NCI-H774 (cell line): ENCODE results near the gene CLEC1A.

Source experiments
- DNase-seq: peaks from one replicate; lab custom pipeline; 2025; lab: John Stamatoyannopoulos, UW

The CLEC1A gene

DNA sequence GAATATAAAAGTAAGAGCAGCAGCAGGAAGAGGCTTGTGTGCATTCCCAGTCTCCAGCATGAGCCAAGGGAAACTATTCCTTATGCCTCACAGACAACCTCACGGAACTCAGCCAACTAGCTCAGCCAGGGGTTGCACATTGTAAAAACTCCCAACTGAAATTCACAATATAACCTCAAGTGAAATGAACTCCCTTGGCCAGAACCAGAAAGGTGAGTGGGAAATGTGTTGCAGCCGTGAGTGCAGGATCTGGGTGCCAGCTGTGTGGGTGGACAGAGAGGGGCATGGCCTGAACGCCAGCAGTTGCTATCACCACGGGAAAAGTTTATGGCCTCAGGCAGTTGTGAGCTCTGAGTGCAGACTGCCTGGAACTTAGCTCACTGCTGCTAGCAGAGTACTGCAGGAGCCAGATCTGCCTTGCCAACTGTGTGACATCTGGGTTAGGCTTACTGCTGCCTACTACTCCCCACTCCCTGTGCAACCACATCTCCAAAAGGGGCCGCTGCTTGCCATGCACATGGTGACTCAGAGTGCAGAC, 2.3 kb upstream of the CLEC1A start:
- DNase-seq = no peak

GRCh38 chr12:10097521-10097920, 1.3 kb downstream of the CLEC1A start:
- no peak for DNase-seq

DNA sequence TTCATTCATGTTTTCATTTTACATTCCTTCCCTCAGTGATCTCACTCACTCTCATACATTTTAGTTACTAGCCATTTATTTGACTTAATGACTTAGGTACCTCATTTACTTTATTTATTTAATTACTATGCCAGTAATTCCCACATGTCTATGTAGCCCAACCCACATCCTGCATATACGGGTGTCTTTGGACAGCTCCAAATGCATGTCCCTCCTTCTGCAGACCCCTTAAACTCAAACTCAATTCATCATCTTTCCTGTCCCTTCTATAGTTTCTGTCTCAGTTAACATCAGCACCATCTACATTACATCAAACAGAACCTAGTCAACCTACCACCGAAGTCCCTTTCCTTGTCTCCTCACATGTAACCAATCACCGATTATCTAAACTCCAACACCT, 2.8 kb downstream of the CLEC1A start:
- no peak for DNase-seq

- DNase-seq = no peak
Observed at GRCh38 chr12:10094646-10095395, 4.0 kb downstream of the CLEC1A start.

- no peak for DNase-seq
Observed at GRCh38 chr12:10088955-10089900, 9.6 kb downstream of the CLEC1A start.

DNA sequence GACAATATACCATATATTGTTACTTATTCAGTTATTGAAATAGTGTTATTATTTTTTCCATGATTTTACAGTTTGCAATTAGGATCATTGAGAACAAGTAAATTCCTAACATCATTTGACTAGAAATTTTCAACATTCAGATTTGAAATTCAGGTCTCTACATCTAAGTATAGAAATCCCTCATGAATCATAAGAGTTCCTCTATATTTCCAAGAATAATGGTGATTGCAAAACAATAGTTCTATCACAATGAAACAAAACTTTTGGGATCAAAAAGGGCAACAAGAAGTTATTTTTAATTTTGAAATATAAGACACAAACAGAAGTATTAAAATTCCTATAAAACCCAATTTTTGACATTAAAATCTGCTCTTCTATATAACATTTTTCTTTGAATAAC, 10.8 kb downstream of the CLEC1A start:
- no peak for DNase-seq

DNA sequence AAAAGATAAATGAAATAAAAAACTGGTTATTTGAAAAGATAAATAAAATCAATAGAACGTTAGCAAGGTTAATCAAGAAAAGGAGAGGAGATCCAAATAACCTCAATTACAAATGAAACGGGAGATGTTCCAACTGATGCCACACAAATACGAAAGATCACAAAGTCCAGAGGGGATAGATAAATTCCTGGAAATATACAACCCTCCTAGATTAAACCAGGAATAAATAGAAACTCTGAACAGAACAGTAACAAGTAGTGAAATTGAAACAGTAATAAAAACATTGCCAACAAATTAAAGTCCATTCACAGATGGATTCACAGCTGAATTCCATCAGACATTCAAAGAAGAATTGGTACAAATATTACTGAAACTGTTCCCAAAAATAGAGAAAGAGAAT, 12.4 kb downstream of the CLEC1A start:
- no peak for DNase-seq

- DNase-seq = no peak
Observed at GRCh38 chr12:10084733-10085132, 14.1 kb downstream of the CLEC1A start.

GRCh38 chr12:10082117-10082874, 16.5 kb downstream of the CLEC1A start:
- no peak for DNase-seq

DNA sequence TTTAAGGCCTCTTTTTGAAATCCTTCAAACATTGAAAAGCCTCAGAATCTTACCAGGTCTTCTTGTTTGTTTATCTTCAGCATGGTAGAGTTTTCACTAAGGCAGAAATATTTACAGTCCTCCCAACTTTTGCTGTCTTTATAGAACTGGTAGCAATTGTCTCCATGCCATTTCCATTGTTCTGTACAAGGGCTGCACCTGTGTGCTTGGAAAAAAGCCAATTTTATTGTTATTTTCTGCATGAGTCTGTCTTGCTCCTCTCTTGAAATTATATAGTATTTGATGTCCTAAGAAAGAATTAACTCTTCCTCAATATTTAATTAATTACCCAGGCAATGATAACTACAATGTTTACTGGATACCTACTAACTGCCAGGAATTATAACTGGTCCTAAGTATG, 23.3 kb downstream of the CLEC1A start:
- no peak for DNase-seq

- no peak for DNase-seq
Observed at GRCh38 chr12:10073261-10073660, 25.5 kb downstream of the CLEC1A start.

GRCh38 chr12:10072131-10072530, 26.7 kb downstream of the CLEC1A start:
- DNase-seq = no peak

GRCh38 chr12:10070380-10070779, 28.4 kb downstream of the CLEC1A start:
- no peak for DNase-seq

- DNase-seq = no peak
Observed at GRCh38 chr12:10069976-10070375, 28.8 kb downstream of the CLEC1A start.

- no peak for DNase-seq
Observed at GRCh38 chr12:10069099-10069498, 29.7 kb downstream of the CLEC1A start.

DNA sequence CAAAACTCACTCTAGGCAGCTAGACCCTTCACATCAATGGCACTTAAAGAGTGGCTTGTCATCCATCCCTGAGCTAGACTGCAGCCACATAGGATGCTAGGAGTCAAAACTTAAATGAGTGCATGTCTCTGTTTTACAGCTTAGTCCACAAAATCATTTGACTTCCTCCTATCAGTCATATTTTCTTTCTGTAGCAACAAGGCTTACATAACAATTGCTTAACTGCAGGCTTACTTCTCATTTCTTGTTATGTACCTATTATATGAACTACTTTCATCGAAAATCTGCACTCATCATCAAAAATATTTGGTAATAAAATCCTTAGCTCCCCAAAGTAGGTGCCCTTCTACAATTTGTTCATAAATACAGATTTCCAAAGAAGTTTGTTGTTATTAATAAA, 30.1 kb downstream of the CLEC1A start:
- DNase-seq = no peak

- no peak for DNase-seq
Observed at GRCh38 chr12:10067942-10068341, 30.8 kb downstream of the CLEC1A start.

DNA sequence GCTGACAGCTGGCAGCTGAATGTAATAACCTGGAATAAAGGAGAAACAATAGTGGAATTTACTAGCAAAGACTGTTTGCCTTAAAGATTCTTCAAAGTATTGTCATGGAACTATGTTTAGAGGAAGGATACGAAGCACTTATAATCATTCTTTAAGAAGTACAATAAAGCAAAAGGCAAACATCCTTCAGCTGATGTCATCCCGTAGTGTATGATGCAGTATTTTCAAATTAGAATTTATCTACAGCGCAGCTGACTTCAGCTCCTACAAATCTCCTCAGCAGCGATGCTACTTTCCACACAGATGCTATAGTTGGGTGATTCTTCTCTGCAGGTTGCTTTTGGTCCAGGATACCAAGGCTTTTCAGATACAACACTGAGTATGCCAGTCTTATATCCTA, 31.5 kb downstream of the CLEC1A start:
- DNase-seq = no peak

GRCh38 chr12:10065241-10065640, 33.5 kb downstream of the CLEC1A start:
- DNase-seq = no peak

GRCh38 chr12:10058387-10058786, 40.4 kb downstream of the CLEC1A start:
- DNase-seq = no peak

GRCh38 chr12:10052193-10052913, 46.4 kb downstream of the CLEC1A start:
- DNase-seq = no peak

DNA sequence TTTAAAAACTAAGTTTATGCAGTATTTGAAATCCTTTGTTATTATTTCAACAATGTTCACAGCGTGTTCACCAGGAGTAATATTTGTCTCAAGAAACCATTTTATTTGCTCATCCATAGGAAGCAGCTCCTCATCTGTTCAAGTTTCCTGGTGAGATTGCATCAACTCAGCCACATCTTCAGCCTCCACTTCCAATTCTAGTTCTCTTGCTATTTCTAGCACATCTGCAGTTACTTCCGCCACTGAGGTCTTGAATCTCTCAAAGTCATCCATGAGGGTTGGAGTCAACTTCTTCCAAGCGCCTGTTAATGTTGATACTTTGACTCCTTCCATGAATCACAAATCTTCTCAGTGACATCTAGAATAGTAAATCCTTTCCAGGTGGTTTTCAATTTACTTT, 50.3 kb downstream of the CLEC1A start:
- no peak for DNase-seq
